ENCODE measurements around the gene SLC4A4.

GRCh38 chr4:71369536-71369935, 30.7 kb downstream of the SLC4A4 start:
- TF ChIP-seq CTCF (tag by site-specific recombination; IDR thresholded peaks at IDR 0.05) (no peak), ZNF239 (tag by site-specific recombination; IDR thresholded peaks at IDR 0.05) (no peak)

Measured in HEK293 (cell line).